Glutamatergic neuron (in vitro differentiated cells): ENCODE data around the gene SLC22A3. TPM values are rescaled to one million over a fixed set of nuclear protein-coding genes. Genes with fewer than 3 reads are reported as not detected.
"Not testable (repeated sequence)": the region's sequence is repeated elsewhere in the genome, so short reads cannot be mapped to it uniquely, and the experiment has no call there.

ENCODE experiments used
- DNase-seq: peaks from one replicate; pipeline ENCODE4 v3.0.0; 2022
- H3K27ac Mint-ChIP-seq: one replicate; pipeline ENCODE4 v1.8.0; 2020; ENCODE audit warnings: mild to moderate bottlenecking, mixed read lengths, inconsistent platforms; ENCODE audit not compliant: unreplicated experiment
- H3K27me3 Mint-ChIP-seq: one replicate; pipeline ENCODE4 v1.8.0; 2020; ENCODE audit warnings: mild to moderate bottlenecking, moderate library complexity, mixed read lengths, inconsistent platforms; ENCODE audit not compliant: unreplicated experiment
- H3K36me3 Mint-ChIP-seq: one replicate; pipeline ENCODE4 v1.8.0; 2020; ENCODE audit warnings: mild to moderate bottlenecking, mixed read lengths, inconsistent platforms; ENCODE audit not compliant: unreplicated experiment
- H3K4me1 Mint-ChIP-seq: one replicate; pipeline ENCODE4 v1.8.0; 2020; ENCODE audit warnings: mild to moderate bottlenecking, low read depth, mixed read lengths, inconsistent platforms; ENCODE audit not compliant: unreplicated experiment
- H3K4me3 Mint-ChIP-seq: one replicate; pipeline ENCODE4 v1.8.0; 2020; ENCODE audit warnings: mild to moderate bottlenecking, mixed read lengths, inconsistent platforms; ENCODE audit not compliant: unreplicated experiment
- H3K9me3 Mint-ChIP-seq: one replicate; pipeline ENCODE4 v1.8.0; 2020; ENCODE audit warnings: mild to moderate bottlenecking, moderate library complexity, mixed read lengths, inconsistent platforms; ENCODE audit not compliant: unreplicated experiment
- CTCF ChIP-seq: fragments of 200-600 bp; sonication (generic); IDR thresholded peaks from one replicate; pipeline ENCODE4 v1.5.0; 2021; ENCODE audit not compliant: partially characterized antibody, unreplicated experiment
- long read RNA-seq: library from polyadenylated mRNA; unstranded; transcript quantifications from one replicate; pipeline ENCODE4 v2.0.0, GENCODE V29; 2020; ENCODE audit not compliant: unreplicated experiment
- total RNA-seq: library from RNA; stranded (reverse); fragmentation: NEBNext Ultra II Directional; extraction: Animal tissue kit (Norgen Biotek cat#: 25700); gene quantifications from one replicate; pipeline ENCODE4 v1.2.1, GENCODE V29; 2021; ENCODE audit not compliant: unreplicated experiment

SLC22A3 gene
- total RNA-seq, result not detected
- long read RNA-seq, result 0 reads

DNA sequence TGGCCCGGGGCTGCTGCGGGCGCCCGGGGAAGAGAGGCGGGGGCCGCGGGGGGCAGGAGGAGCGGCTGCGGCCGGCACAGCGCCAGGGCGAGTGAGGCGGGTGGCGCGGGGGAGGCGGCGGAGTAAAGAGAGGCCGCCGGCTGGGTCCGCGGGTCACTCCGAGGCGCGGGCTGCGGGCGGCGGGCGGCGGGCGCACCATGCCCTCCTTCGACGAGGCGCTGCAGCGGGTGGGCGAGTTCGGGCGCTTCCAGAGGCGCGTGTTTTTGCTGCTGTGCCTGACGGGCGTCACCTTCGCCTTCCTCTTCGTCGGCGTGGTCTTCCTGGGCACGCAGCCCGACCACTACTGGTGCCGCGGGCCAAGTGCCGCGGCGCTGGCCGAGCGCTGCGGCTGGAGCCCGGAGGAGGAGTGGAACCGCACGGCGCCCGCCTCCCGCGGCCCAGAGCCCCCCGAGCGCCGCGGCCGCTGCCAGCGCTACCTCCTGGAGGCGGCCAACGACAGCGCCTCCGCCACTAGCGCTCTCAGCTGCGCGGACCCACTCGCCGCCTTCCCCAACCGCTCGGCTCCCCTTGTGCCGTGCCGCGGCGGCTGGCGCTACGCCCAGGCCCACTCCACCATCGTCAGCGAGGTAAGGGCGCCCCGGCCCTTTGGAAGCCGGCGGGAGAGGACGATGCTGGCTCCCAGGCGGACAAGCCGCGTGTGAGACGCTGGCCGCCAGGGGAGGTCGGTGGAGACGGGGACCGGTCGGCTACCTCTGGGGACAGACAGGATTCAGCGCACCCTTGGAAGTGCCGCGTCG lies at the start of gene SLC22A3:
TSS of gene SLC22A3 (plus strand) at position 156 of the 797 bp plus-strand sequence. CDS start at position 198, 42 bp downstream.
- Mint-ChIP-seq H3K27ac (no peak within 1 kb of the TSS), H3K36me3 (no peaks in the 10 kb centered on the region), H3K4me3 (peak within 1 kb of the TSS; percentile 81), H3K4me1 (peaks cover 3% of the 10 kb centered on the region), H3K9me3 (peaks cover 10% of the 10 kb centered on the region), H3K27me3 (peaks cover 13% of the 10 kb centered on the region)
- DNase-seq, result peak; percentile 58
- peak; percentile 18 for TF ChIP-seq CTCF

- no peaks in the 10 kb centered on the region for H3K4me1 Mint-ChIP-seq
- H3K27ac Mint-ChIP-seq, result no peak overlapping the region
- peaks cover 15% of the 10 kb centered on the region for H3K36me3 Mint-ChIP-seq
- H3K4me3 Mint-ChIP-seq, result no peak overlapping the region
- H3K27me3 Mint-ChIP-seq, result no peaks in the 10 kb centered on the region
- no peak for TF ChIP-seq CTCF
- peaks cover 4% of the 10 kb centered on the region for H3K9me3 Mint-ChIP-seq
- DNase-seq, result no peak
Measured at GRCh38 chr6:160299559-160299958, 48.6 kb upstream of the SLC22A3 start.

GRCh38 chr6:160300076-160300695 lies 48.0 kb upstream of the SLC22A3 start:
- no peaks in the 10 kb centered on the region for H3K4me1 Mint-ChIP-seq
- H3K4me3 Mint-ChIP-seq, result no peak overlapping the region
- H3K36me3 Mint-ChIP-seq, result peaks cover 16% of the 10 kb centered on the region
- no peak for DNase-seq
- no peak for TF ChIP-seq CTCF
- H3K9me3 Mint-ChIP-seq, result peaks cover 4% of the 10 kb centered on the region
- H3K27me3 Mint-ChIP-seq, result no peaks in the 10 kb centered on the region
- H3K27ac Mint-ChIP-seq, result no peak overlapping the region

GRCh38 chr6:160301339-160301738 lies 46.8 kb upstream of the SLC22A3 start:
- no peak overlapping the region for H3K27ac Mint-ChIP-seq
- no peaks in the 10 kb centered on the region for H3K27me3 Mint-ChIP-seq
- peaks cover 4% of the 10 kb centered on the region for H3K9me3 Mint-ChIP-seq
- H3K4me1 Mint-ChIP-seq, result no peaks in the 10 kb centered on the region
- peaks cover 16% of the 10 kb centered on the region for H3K36me3 Mint-ChIP-seq
- DNase-seq, result no peak
- no peak for TF ChIP-seq CTCF
- no peak overlapping the region for H3K4me3 Mint-ChIP-seq

GRCh38 chr6:160302431-160303082 lies 45.6 kb upstream of the SLC22A3 start:
- DNase-seq, H3K4me3 Mint-ChIP-seq, H3K4me1 Mint-ChIP-seq, H3K27me3 Mint-ChIP-seq, H3K9me3 Mint-ChIP-seq, H3K27ac Mint-ChIP-seq: not testable (repeated sequence)
- peaks cover 16% of the 10 kb centered on the region for H3K36me3 Mint-ChIP-seq
